NK-92 (cell line): Measurements from ENCODE around the gene ALMS1.
"Not testable (repeated sequence)": the region's sequence is repeated elsewhere in the genome, so short reads cannot be mapped to it uniquely, and the experiment has no call there.

ENCODE experiments used
- DNase-seq: peaks from one replicate; lab custom pipeline; 2025; ENCODE audit not compliant: unreplicated experiment; lab: John Stamatoyannopoulos, UW

Gene ALMS1

GRCh38 chr2:73489053-73489452, 103.4 kb downstream of the ALMS1 start:
- no peak for DNase-seq

DNA sequence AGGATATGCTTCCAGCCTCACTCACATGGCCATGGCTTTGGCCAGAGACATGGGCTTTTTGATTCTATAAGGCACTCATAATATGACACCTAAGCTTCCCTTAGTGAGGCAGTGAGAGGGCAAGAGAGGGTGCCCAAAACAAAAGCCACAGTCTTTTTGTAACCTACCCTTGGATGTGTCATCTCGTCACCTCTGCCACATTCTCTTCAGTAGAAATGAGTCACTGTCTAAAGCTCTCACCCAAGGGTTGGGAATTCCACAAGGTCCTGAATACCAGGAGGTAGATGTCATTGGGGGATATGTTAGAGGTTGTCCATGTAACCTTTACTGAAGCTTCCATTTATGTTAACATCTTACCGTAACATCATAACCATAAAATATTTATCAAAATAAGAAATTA, 108.4 kb downstream of the ALMS1 start:
- no peak for DNase-seq

GRCh38 chr2:73503992-73504570, 118.4 kb downstream of the ALMS1 start:
- no peak for DNase-seq

GRCh38 chr2:73504850-73505249, 119.2 kb downstream of the ALMS1 start:
- DNase-seq, result not testable (repeated sequence)

GRCh38 chr2:73510470-73510869, 124.8 kb downstream of the ALMS1 start:
- not testable (repeated sequence) for DNase-seq

DNA sequence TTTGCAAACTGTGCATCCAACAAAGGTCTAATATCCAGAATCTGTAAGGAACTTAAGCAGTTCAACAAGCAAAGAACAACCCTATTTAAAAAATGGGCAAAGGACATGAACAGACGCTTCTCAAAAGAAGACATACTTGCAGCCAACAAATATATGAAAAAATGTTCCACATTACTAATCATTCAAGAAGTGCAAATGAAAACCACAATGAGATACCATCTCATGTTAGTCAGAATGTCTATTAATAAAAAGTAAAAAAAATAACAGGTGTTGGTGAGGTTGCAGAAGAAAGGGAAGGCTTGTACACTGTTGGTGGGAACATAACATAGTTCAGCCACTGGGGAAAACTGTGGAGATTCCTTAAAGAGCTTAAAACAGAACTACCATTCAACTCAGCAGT, 130.4 kb downstream of the ALMS1 start:
- DNase-seq, result no peak

DNA sequence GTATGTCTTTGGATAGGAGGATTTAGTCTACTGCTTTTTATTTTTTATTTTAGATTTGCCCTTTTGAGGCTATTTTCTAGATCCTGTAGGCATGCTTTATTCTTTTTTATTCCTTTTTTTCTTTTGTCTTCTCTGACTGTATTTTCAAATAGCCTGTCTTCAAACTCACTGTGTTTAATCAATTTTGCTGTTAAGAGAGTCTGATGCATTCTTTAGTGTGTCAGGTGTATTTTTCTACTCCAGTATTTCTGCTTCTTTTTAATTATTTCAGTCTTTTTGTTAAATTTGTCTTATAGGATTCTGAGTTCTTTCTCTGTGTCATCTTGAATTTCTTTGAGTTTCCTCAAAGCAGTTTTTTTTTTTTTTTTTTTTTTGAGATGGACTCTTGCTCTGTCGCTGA, 143.1 kb downstream of the ALMS1 start:
- no peak for DNase-seq

DNA sequence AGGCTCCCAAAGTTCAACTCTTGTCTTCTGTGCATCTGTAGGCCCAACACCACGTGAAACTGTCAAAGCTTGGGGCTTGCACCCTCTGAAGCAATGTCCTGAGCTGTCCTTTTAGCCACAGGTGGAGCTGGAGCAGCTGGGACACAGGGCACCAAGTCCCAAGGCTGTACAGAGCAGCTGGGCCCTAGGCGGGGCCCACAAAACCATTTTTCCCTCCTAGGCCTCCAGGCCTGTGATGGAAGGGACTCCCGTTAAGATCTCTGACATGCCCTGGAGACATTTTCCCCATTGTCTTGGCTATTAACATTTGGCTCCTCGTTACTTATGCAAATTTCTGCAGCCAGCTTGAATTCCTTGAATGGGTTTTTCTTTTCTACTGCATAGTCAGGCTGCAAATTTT, 145.1 kb downstream of the ALMS1 start:
- not testable (repeated sequence) for DNase-seq

DNA sequence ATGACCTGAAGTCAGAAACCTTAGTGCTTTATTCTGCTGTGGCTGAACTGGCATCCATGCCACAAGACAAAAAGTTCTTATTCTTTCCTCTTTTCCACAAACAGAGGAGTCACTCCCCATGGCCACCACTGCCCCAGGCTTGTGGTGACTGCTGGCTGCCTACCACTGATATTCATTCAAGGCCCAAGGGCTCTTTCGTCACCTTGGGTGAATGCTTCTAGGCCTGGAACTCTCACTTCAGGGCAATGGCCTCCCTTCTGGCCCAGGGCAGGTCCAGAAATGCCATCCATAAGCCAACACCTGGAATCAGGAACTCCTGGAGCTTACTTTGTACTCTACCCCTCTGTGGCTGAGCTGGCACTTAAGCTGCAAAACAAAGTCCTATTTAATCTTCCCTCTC, 146.7 kb downstream of the ALMS1 start:
- DNase-seq, result no peak

DNA sequence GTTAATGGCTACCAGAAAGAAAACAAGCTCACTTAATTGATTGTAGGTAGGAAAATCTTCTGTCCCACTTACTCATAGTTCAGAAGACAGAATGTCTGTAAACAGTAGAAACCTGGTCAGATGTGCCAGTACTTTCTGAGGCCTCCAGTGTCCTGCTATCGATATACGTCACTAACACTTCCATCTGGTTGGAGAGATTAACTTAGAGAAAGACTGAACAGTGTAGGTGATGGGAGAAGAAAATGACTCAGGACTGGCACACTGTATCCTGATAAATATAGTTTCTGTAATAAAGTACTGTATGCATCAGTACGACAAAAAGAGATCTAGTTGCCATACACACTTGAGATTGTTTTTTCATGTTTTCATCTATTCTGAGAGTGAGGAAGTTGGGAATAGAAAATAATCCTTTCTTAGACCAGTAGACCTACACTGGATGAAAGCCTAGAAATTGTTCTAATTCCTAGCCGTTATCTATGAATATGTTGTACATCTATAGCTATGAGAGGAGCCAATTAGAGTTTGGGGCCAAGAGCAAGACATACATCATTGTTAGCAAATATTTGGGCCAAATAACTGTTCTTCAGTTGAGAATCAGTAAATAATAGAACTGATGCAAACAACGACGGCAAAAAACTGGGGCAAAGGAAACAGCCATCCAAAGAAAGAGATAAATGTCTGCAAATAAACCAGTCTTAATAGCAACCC, 150.7 kb downstream of the ALMS1 start:
- DNase-seq, result no peak

DNA sequence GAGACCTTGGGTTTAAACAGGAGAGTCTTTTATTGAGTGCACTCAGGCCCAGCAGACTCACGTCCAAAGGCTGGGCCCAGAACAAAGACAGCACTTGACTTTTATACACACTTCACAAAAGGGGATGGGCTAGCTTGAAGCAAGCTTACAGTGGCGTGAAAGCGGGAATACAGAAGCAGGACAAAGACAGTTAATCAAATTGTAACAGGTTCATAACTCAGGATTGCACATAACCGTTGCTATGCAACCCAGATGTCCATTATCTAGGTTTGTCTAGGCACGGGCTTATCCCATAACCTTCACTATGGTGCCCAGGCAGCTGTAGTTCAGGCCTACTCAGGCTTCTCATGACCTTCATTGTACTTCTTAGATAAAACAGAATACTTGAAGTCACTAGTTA, 175.2 kb downstream of the ALMS1 start:
- DNase-seq, result not testable (repeated sequence)

- no peak for DNase-seq
Measured at GRCh38 chr2:73561422-73561821, 175.8 kb downstream of the ALMS1 start.

- DNase-seq, result no peak
Measured at GRCh38 chr2:73564986-73565385, 179.3 kb downstream of the ALMS1 start.

DNA sequence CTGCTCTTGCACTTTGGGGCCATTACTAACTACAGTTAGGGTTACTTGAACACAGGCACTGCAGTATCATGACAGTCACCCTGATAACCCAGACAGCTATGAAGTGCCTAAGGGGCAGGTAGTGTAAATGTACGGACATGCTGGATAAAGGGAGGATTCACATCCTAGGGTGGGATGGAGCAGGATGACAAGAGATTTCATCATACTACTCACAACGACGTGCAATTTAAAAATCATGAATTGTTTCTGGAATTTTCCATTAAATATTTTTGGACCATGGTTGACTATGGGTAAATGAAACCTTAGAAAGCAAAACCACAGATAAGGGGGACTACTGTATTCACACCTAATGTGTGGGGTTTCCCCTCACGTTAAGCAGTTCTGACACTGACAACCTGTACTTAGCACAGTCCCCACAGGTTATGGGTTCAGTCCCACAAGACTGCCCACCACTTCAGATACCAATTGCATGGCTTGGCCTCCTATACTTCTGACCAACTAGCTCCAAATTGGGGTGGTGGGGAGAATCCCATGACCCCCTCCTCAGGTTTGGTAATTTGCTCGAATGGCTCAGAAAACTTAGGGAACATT, 180.7 kb downstream of the ALMS1 start:
- no peak for DNase-seq

DNA sequence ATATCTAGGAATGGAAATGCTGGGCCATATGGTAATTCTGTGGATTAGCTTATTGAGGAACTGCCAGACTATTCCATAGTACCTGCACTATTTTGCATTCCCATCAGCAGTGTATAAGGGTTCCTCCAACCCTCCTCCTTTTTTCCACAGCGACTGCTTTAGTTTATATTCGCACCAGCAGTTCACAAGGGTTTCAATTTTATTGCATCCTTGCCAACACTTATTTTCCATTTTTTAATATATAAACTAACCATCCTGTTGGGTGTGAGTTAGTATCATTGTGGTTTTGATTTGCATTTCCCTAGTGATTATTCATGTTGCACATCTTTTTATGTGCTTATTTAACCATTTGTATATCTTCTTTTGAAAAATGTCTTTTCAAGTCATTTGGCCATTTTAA, 189.6 kb downstream of the ALMS1 start:
- no peak for DNase-seq

DNA sequence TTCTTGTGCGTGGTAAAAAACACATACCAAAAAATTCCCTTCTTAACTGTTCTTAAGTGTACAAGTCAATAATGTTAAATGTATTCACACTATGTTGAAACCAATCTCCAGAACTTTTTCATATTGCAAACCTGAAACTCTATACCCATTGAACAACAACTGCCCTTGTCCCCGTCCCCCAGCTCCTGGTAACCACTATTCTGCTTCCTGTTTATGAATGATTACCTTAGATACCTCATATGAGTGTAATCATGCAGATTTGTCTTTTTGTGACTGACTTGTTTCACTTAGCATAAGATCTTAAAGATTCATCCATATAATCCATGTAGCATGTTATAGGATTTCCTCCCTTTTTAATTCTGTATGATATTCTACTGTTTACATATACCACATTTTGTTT, 196.7 kb downstream of the ALMS1 start:
- DNase-seq, result no peak

- no peak for DNase-seq
Measured at GRCh38 chr2:73588177-73588576, 202.5 kb downstream of the ALMS1 start.

DNA sequence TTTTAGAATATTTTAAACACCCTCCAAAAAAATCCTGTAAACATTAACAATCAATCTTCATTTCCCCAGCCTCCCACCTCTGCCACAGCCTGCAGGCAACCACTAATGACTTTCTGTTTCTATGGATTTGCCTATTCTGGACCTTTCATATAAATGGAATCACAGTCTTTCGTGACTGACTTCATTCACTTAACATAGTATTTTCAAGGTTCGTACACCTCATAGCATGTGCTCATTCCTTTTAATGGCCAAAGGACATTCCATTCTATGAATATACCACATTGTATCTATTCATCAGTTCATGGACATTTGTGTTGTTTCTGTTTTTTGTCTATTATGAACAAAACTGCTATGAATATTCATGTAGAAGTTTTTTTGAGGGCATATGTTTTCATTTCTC, 208.0 kb downstream of the ALMS1 start:
- DNase-seq, result no peak

DNA sequence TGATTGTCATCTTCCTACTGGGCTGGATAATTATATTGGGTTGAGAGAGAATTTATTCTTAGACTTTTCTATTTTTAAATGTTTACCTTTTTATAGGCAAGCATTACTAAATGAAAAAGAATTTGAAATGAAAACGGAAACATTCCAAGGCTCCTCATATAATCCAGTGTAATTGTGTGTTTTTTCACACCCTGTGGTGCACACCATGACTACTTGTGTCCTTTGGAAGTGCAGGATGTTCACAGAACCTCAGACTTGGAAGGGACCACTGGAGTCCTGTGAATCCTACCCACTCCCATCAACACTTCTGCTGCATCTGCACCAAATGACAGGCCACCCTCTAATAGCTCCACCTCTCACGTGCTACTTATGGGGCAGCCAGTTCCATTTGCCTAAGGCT, 208.6 kb downstream of the ALMS1 start:
- no peak for DNase-seq

DNA sequence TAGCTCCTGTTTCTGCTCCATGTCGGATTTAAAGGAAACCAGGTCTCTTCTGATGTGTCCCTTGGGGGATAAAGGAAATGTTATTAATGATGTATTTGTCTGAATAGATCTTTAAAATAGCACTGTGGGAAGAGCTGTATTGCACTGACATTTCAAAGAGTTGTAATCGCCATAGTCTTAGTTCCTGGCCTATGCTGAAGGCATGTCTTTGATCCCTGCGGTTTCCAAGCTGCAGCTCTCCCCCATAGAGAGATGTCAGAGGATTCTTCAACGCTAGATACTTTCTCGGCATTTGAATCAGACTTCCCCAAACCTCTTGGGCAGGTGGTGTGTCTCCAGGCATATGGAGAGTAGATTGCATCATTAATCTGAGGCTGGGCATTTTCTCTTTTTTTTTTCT, 216.1 kb downstream of the ALMS1 start:
- DNase-seq, result no peak

DNA sequence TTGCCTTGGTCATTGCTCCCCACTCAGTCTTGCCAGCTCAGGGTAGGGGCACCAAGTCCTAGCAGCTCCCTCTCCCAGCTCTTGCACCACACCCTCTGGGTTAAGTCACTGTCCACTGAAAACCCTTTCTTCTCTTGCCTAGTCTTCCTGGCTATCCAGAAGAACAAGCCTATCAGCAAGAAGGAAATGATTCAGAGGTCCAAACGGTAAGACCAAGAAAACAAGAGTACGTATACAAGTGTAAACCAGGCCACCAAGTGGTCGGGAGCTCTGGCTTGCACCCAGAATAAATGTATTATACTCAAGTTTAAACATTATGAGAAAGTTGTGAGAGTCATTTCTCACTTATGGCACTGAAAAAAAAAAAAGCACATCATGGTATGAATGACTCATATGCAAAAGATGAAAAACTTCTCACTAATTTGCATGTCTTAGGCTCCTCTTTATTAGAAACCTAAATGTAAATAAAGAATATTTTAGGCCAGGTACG, 217.5 kb downstream of the ALMS1 start:
- not testable (repeated sequence) for DNase-seq

- not testable (repeated sequence) for DNase-seq
Measured at GRCh38 chr2:73604589-73604988, 219.0 kb downstream of the ALMS1 start.
